HL-60/S4 treated with retinoic acid at 250 ng/mL for 4 days and 3 days (cell line): ENCODE measurements around the gene EGR4.

ENCODE experiments used
- in situ Hi-C: fragments of 300-500 bp; cut with MboI; formaldehyde crosslinking; loops from 2 replicates; pipeline ENCODE4 v1.7.0; 2022; ENCODE audit warnings: low sequenced_read_pairs

EGR4 gene

GRCh38 chr2:73293534-73294171 is at the start of gene EGR4:
Gene EGR4, minus strand, starts transcription at chr2:73293548. Its CDS starts 231 bp downstream, at chr2:73293317.
- in situ Hi-C loops = no loop called here

DNA sequence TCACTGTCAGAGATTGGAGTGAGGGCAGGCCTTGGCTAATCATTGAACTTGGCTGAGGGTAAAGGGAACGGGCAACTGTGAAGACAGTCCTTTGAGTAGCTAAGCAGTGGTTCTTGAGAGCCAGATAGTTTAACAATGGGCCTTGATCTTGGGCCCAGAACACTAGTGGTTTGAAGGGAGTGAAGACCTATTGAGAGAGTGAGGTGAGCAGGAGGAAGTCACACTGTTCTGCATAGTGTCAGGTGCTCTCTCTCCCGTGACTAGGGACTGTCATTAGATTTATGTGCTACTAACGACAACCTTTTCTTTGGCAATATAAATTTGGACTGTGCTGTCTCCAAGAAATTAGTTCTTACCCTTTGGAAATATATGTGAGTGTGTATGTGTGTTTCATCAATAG is 47.7 kb upstream of the EGR4 start:
- in situ Hi-C loops = no loop called here

DNA sequence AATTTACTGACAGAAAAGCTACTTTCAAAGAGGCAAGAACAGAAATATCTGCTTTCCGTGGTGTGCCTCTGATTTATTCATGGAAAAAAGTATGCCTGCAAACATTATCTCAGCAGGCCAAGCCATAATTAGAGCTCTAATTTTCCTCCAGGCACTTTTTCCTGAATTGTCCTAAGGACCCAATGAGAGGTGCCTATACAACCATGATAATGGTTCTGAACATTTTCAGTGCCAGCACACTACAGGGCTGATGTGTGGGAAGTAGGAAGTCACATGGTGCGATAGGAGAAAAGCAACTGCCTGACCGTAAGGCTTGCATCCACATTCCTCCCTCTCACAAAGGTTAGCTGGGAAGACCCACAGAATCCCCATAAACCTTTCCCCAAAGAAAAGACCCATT is 45.9 kb upstream of the EGR4 start:
- in situ Hi-C loops = no loop called here

DNA sequence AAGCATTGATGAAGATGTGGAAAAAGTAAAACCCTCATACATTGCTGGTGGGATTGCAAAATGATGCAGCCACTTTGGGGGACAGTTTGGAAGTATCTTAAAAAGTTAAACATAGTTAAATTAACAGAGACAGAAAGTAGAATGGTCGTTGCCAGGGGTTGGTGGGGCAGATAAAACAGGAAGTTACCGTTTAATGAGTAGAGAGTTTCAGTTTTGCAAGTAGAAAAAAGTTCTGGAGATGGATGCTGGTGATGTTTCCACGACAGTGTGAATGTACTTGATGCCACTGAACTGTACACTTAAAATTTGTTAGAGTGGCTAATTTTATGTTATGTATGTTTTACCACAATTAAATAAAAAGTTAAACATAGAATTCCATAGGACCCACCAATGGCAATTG is 44.5 kb upstream of the EGR4 start:
- in situ Hi-C loops = no loop called here

DNA sequence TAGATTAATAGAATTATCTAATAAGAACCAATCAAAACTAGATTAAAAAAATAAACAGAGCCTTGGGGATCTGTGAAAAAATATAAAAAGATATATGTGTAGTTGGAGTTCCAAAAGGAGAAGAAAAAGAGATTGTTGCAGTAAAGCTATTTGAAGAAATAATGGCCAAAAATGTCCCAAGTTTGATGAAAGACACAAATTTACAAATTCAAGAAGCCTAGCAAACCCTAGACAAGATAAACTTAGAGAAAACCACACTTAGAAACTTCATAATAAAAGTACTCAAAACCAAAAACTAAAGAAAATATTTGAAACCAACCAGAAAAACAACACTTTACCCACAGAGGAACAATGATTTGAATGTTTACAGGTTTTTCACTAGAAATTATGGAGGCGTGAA is 41.3 kb upstream of the EGR4 start:
- in situ Hi-C loops = no loop called here

DNA sequence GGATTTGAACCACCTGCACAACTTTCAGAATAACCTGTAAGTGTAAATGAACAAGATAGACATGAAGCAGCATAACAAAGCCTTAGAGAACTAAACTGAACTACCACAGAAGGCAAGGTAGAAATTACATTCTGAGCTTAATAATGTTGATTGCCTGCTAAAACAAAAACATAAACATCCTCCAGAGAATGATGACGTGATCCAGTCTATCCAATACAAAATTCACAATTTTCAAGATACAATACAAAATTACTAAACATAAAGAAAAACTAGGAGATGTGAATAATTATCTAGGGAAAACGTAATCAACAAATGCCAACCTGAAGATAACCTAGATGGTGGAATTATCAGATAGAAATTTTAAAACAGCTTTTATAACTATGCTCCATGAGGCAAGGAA is 40.7 kb upstream of the EGR4 start:
- in situ Hi-C loops = no loop called here

GRCh38 chr2:73333564-73333963 is 40.2 kb upstream of the EGR4 start:
- in situ Hi-C loops = no loop called here

- in situ Hi-C loops = no loop called here
Observed at GRCh38 chr2:73324126-73324725, 30.9 kb upstream of the EGR4 start.

DNA sequence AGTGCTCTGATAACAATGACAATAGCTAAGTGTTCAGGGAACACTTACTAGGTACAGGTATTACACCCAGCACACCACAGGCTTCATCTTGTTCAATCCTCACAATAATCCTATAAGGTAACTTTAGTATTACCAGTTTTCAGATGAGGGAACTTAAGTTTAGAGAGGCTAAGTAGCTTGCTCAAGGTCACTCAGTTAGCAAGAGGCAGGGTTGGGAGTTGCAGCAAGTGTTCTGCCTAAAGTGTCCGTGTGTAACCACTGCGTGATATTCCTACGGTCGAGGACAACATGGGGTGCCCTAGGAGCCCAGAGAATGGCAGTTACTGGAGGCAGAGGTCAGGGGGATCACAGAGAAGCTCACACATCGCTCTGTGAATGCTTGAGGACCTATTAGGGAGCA is 30.2 kb upstream of the EGR4 start:
- in situ Hi-C loops = no loop called here

DNA sequence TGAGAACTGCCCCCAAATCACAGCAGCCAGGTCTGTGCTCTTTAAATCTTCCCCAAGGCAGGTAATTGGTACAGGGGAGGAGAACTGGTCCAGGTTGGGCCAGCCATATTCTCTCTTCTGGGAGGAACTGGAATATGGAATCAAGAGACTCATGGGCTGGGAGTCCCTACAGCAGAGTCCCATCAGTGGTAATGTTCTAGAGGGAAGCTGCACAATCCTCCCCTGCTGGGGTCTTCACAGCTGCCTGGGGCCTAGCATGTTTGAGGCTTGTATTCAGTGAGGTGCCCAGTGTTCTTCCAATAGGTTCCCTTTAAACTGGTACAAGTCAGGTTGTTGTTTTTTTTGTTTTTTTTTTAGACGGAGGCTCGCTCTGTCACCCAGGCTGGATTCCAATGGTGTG is 21.1 kb upstream of the EGR4 start:
- in situ Hi-C loops = no loop called here

GRCh38 chr2:73307720-73308119 is 14.4 kb upstream of the EGR4 start:
- in situ Hi-C loops = no loop called here

GRCh38 chr2:73301636-73302035 is 8.3 kb upstream of the EGR4 start:
- in situ Hi-C loops = no loop called here

GRCh38 chr2:73300926-73301325 is 7.6 kb upstream of the EGR4 start:
- in situ Hi-C loops = no loop called here

- in situ Hi-C loops = no loop called here
Observed at GRCh38 chr2:73297586-73297985, 4.2 kb upstream of the EGR4 start.

DNA sequence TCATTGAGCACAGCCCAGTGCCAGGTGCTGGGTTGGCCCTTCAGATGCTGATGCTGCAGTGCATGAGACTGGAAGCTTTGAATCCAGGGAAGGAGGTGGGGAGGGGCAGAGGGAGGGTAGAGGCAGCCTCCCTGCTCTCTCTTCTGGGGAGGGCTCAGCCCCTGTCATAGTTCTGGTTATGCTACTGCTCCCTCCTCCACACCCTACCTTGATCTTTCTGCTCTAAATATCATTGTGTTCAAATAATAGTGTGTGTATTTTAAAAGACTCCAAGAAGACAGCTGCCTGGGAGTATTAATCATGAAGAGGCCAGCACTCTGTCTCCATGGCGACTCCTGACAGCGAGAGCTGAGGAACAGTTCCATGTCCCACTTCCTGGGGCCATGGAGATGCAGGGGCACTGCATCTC is 3.8 kb upstream of the EGR4 start:
- in situ Hi-C loops = no loop called here

- in situ Hi-C loops = no loop called here
Observed at GRCh38 chr2:73295751-73296400, 2.5 kb upstream of the EGR4 start.

DNA sequence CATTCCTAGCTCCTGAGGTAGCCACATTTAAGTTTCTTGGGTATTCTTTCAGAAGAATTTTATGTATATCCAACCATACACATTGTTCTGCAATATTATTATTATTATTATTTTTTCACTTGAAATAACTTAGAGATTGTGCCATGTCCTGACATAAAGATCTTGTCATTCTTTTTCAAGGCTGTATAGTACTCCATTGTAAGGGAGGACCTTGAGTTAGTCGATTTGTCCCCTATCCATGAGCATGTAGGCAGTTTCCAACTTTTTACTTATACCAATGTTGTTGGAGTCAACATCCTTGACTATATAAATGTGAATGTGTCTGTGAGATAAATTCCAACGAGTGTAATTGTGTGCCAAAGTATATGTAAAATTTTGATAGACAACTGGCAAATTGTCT is 891 bp upstream of the EGR4 start:
- in situ Hi-C loops = no loop called here

DNA sequence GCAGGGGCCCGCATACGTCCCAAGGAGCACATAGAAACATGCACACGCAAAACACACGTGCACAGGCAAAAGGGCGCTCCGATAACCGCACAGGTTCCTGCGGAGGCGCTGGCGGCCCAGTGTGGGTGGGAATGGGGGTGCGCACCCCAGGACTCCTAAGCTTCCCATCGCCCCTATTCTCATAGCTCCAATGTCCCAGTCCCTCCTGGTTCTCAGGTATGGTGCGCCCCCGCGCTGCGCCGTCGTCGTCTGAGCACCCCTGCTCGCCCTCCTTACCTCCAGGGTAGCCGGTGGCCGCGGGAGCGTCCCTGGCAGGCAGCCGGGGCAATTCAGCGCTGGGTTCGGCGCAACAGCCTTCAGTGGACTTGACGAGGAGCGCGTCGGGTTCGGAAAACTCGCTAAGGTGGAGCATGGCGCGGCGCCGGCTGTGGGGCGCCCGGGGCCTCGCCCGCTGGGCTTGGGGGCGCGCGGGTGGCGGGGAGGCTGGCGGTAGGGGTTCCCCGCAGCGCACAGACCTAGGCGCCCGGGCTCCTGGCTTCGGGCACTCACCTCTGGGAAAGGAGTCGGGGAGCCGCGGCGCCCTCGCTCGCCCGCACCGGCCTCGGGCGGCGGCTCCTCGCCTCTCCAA is 328 bp downstream of the EGR4 start:
- in situ Hi-C loops = no loop called here

DNA sequence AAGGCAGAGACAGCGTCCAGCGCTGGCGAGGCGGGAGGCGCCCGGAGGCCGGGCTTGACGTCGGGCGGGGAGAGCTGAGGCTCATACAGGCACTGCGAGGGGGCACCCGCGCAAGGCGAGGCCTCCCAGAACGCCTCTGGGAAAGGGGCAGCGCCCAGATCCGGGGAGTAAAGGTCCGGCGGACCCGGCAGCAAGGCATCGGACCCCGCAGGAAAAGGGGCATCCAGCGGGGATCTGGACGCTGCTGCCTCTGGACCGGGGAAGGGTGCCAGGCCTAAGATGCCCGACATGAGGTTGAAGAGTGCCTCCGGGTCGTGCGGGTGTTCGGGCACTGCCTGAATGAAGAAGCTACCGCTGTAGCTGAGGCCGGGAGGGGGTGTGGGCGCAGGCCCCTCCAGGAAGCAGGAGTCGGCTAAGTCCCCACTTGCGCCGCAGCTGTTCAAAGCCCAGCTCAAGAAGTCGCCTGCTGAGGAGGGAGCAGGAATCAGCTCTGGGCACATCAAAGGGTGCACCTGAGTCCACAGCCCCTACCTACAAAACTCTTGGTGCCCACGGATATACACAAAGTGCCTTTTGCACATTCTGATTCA is 937 bp downstream of the EGR4 start:
- in situ Hi-C loops = no loop called here

- in situ Hi-C loops = no loop called here
Observed at GRCh38 chr2:73291461-73292315, 1.7 kb downstream of the EGR4 start.

DNA sequence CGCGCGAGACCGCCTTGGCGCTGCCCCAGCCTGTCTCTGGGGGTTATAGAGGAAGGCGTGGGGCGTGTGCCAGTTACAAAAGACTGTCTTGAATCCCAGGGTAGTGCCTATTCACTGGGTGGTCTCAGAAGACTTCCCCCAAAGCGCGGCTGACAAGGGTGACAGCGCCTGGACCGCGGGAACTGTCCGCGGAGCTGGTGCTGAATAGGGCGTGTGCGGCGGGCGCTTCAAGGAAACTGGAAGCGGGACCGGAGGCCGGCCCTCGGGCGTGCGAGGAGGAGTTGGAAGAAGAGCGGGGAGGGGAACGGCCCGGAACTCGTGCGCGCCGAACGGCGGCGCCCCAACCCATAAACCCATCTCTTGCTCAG is 2.3 kb downstream of the EGR4 start:
- in situ Hi-C loops = no loop called here
